Measurements from ENCODE around the gene ITK.

ITK gene

GRCh38 chr5:157148734-157149615, 31.7 kb upstream of the ITK start:
- peak; percentile 88 for TF ChIP-seq CTCF (IDR thresholded peaks at IDR 0.05; ENCODE audit: control insufficient read depth, extremely low read depth, insufficient read depth)
- DNase-seq (ENCODE audit: low read depth), result no peak
- H3K4me3 ChIP-seq (ENCODE audit: low read depth, low read length), result no peak overlapping the region

- H3K4me3 ChIP-seq (ENCODE audit: low read depth, low read length), result no peak overlapping the region
- TF ChIP-seq CTCF (IDR thresholded peaks at IDR 0.05; ENCODE audit: control insufficient read depth, extremely low read depth, insufficient read depth), result no peak
- DNase-seq (ENCODE audit: low read depth), result no peak
These were observed 29.6 kb upstream of the ITK start for GRCh38 chr5:157150995-157151394.

- DNase-seq (ENCODE audit: low read depth), result no peak
- TF ChIP-seq CTCF (IDR thresholded peaks at IDR 0.05; ENCODE audit: control insufficient read depth, extremely low read depth, insufficient read depth), result no peak
These were observed 25.3 kb upstream of the ITK start for GRCh38 chr5:157155297-157155696.

GRCh38 chr5:157157293-157157891, 23.2 kb upstream of the ITK start:
- no peak for TF ChIP-seq CTCF (IDR thresholded peaks at IDR 0.05; ENCODE audit: control insufficient read depth, extremely low read depth, insufficient read depth)
- DNase-seq (ENCODE audit: low read depth), result no peak
- no peak overlapping the region for H3K4me3 ChIP-seq (ENCODE audit: low read depth, low read length)

More at GRCh38 chr5:157155297-157155696, 25.3 kb upstream of the ITK start:
- H3K4me3 ChIP-seq (ENCODE audit: low read depth, low read length), result no peak overlapping the region

GRCh38 chr5:157159209-157159751, 21.4 kb upstream of the ITK start:
- no peak for TF ChIP-seq CTCF (IDR thresholded peaks at IDR 0.05; ENCODE audit: control insufficient read depth, extremely low read depth, insufficient read depth)
- no peak for DNase-seq (ENCODE audit: low read depth)
- H3K4me3 ChIP-seq (ENCODE audit: low read depth, low read length), result no peak overlapping the region

GRCh38 chr5:157160001-157160400, 20.6 kb upstream of the ITK start:
- DNase-seq (ENCODE audit: low read depth), result no peak
- no peak for TF ChIP-seq CTCF (IDR thresholded peaks at IDR 0.05; ENCODE audit: control insufficient read depth, extremely low read depth, insufficient read depth)
- no peak overlapping the region for H3K4me3 ChIP-seq (ENCODE audit: low read depth, low read length)
